22Rv1 (cell line): ENCODE data around the gene CMTM6.

Experiments used
- H3K27ac ChIP-seq: fragments of 450-650 bp; 2 replicates; pipeline ENCODE4 v1.5.1; 2017
- ZFX ChIP-seq: fragments of 450-650 bp; IDR thresholded peaks from 2 replicates; pipeline ENCODE4 v1.6.1; 2017; ENCODE audit warnings: antibody characterized with exemption, borderline replicate concordance
- TF ChIP-seq, protein P1 (sequence below): fragments of 450-650 bp; IDR thresholded peaks from 2 replicates; pipeline ENCODE4 v1.5.1; 2017; ENCODE audit warnings: mild to moderate bottlenecking

The CMTM6 gene

DNA sequence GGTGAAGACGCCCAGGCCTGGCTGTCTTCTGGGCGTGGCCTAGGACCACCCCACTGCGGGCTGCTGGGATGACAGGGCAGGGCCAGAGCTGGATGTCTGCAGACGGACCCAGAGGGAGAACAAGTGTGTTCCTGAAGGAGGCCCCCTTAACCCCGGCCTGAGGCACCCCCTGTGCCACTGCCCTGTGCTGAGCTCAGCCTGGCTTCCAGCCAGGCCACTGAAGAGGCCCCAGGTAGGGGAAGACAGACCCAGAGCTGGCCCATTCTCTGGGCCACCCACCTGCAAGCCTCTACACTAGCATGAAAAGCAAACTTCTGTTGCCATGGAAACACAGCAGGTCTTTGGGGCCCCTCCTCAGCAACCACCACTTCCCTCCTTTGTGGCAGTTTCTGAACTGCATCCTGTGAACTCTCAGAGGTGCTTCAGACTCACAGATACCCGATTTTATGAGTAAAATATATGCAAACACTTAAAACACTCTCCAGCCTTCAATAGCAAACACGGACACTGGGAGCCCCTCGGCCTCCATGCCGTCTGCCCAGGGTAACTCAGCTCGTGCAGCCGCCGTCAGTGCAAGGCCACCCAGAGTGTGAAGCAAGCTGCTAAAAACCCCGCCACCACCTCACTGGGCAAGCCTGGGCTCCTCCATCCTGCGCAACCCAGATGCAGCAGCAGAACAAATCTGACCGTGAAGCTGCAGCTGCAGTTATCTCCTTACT lies 42.5 kb downstream of the CMTM6 start:
- TF ChIP-seq ZFX, result no peak
- TF ChIP-seq, protein P1, sequence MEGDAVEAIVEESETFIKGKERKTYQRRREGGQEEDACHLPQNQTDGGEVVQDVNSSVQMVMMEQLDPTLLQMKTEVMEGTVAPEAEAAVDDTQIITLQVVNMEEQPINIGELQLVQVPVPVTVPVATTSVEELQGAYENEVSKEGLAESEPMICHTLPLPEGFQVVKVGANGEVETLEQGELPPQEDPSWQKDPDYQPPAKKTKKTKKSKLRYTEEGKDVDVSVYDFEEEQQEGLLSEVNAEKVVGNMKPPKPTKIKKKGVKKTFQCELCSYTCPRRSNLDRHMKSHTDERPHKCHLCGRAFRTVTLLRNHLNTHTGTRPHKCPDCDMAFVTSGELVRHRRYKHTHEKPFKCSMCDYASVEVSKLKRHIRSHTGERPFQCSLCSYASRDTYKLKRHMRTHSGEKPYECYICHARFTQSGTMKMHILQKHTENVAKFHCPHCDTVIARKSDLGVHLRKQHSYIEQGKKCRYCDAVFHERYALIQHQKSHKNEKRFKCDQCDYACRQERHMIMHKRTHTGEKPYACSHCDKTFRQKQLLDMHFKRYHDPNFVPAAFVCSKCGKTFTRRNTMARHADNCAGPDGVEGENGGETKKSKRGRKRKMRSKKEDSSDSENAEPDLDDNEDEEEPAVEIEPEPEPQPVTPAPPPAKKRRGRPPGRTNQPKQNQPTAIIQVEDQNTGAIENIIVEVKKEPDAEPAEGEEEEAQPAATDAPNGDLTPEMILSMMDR, result no peak
- H3K27ac ChIP-seq, result no peak overlapping the region

DNA sequence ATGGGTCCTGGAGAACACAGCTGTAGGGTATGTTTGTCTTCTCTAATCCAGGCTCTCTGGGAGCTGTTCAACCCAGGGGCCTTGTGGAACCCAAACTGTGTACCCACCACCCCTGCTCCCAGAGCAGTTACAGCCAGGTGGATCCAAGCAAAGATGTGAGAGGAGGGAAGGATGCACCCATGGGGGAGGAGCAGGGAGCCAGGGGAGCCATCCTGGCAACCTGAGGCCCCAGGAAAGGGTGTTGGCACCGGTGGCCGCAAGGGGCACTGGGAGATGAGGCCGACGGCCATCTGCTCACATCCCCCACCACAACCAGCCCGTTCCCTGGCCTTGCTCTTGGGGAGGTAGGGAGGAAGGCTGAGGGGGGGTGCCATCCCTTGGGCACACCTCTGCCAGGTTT lies 43.2 kb downstream of the CMTM6 start:
- TF ChIP-seq ZFX, result no peak
- TF ChIP-seq, protein P1, result no peak
- no peak overlapping the region for H3K27ac ChIP-seq

DNA sequence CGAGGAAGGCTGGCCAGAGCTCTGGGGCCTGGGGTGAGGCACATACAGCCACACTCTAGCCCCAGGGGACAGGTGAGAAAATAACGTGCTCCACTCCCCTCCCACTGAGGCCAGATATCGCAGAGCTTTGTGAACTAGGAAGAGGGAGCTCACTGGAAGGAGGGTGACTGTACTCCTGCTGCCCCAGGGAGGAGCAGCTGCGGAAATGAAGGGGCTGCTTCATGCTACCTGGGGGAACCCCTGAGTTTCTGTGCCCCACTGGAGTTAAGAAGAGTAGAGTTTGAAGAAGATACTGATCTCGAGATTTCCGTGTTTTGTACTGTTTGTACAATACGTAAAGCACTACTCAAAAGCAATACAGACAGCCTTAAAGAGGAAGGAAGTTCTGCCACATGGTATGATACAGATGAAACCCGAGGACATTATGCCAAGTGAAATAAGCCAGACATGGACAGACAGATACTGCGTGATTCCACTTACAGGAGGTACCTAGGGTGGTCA lies 44.6 kb downstream of the CMTM6 start:
- no peak overlapping the region for H3K27ac ChIP-seq
- TF ChIP-seq ZFX, result no peak
- TF ChIP-seq, protein P1, result no peak

DNA sequence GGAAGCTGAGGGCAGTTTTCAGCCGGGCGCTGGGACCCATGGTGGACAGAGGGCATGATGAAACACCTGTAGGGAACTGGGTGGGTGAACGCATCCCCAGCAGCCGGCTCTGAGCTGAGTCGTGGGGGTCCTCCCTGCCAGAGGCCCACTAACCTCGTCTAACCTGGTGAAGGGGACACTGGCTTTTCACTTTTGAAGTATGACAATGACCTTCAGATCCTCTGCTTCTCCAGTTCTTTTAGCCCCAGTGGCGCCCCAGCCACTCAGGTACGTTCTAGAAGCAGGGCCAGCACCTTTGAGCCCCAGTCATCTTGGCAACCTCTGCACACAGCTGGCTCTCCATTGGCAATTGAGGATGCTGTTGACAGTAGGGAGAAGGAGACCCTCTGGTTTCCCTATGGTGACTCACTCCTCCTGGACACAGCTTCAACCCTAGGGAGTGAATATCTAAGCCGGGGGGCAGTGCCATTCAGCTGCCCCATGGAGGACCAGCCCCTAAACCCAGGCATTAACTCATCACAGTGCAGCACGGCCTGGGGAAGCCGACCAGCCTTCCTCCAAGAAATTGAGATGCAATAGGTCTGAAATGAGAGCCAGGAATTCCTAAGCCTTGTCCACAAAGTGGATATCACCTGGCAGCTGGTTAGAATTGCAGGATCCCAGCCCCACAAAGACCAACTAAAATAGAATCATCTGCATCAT lies 46.1 kb downstream of the CMTM6 start:
- TF ChIP-seq ZFX, result no peak
- TF ChIP-seq, protein P1, result no peak
- H3K27ac ChIP-seq, result no peak overlapping the region

DNA sequence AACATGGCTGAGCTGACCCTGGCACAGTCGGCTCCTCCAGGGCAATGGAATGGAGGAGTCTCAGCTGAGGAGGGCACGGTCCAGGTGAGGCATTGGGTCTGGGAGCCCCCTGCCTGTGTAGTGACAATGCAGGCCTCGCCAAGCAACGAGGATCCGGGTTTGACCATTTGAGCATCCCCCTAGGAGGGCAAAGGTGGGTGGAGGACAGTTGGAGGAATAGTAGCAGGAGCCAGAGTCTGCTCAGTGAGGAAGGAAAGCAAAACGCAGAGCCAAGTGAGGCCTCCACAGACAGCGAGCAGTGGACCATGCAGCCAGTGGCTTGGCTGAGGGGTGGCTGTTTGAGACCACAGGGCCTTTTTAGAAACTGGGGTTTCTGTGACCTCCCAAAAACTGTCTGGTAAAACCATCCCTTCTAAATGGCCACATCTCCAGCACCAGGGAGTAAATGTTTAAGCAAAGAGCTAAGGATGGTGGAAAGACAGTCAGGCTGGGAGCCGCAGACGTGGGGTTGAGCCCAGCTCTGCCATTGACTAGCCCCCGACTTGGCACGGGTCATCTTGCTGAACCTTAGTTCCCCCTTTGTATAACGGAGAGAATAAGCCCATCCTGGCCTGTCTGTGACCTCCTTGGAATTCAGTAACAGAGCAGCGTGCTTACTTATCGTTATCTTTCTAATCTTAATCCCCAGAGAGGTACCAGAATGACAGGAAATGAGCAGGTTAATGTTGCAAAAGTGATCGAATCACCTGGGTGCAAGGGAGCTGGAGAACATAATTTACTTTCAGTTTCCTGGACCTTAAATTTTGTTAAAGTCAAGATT lies 46.8 kb downstream of the CMTM6 start:
- H3K27ac ChIP-seq, result no peak overlapping the region
- TF ChIP-seq, protein P1, result no peak
- no peak for TF ChIP-seq ZFX

DNA sequence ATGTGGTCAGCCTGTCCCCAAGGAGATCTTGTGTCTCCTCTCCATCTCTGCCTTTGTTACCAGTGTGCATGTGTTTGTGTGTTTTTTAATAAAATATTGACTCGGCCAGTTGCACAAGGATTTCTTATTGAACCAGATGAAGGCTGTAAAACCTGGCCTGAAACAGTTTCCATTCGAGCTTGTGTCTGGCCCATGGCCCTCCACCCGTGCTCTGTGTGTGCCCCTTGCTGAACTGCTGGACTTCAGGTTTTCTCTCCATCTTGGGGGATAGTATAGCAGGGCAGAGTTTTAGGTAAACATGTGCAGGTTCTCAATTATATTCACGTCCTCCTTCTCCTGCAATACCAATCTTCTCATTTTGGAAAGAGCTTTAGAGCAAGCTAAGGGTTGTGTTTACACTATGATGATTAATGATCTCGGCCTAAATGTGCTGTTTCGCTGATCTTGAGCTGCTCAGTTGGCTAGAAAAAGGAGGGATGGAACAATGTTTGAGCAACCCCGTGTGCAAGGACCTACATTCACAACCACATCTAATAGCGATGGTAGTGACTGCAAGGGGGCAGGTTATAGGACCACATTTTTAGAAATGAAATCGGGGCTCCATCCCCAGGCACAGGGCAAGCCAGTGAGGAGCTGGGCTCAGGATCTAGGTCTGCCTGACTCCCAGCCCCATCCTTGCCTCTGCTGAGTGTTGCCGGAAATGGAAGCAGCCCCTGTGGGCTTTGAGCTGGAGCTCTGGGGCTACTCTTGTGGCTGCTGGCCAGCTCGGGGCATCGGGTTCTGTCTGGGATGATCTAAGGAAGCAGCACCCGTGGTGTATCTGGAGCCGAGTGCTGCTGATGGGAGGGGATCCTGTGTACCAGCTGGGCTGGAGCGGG lies 47.7 kb downstream of the CMTM6 start:
- TF ChIP-seq ZFX, result no peak
- TF ChIP-seq, protein P1, result no peak
- no peak overlapping the region for H3K27ac ChIP-seq
